HepG2 (cell line): ENCODE measurements around the gene RIPOR3.

ENCODE experiments used
- ATF7 ChIP-seq, 2 experiments: fragments of 450-650 bp in 1 of 2; sonication (generic) in 1 of 2; formaldehyde crosslinking in 1 of 2; IDR thresholded peaks; 2 replicates each; pipeline versions ENCODE4 v1.4.0 to v1.6.1; 2016 to 2020; ENCODE audit warnings: antibody characterized with exemption in 1 of 2, mild to moderate bottlenecking in 1 of 2, missing genetic modification reagents in 1 of 2
- U2AF2 ChIP-seq: fragments of 200-400 bp; formaldehyde crosslinking; IDR thresholded peaks from 2 replicates; pipeline ENCODE4 v1.6.1; 2017; ENCODE audit warnings: low read depth, mild to moderate bottlenecking, low read length
- ZFP36L2 ChIP-seq: sonication (generic); formaldehyde crosslinking; IDR thresholded peaks from 2 replicates; pipeline ENCODE4 v1.4.0; 2020; ENCODE audit warnings: missing genetic modification reagents
- TF ChIP-seq, protein P1 (sequence below): sonication (generic); formaldehyde crosslinking; conservative IDR thresholded peaks from 2 replicates; pipeline ENCODE4 v1.4.0; 2020; ENCODE audit warnings: missing genetic modification reagents

GRCh38 chr20:50730765-50731054 is 39.4 kb upstream of the RIPOR3 start:
- peak; percentile 6; the same call in 1 of the 2 replicates for TF ChIP-seq U2AF2
- TF ChIP-seq ZFP36L2 (CRISPR knock-in tag), result no peak
- no peak for TF ChIP-seq ATF7 (IDR thresholded peaks at IDR 0.05)
- 0 out of 2 replicates have a peak, but pooled peaks have one; percentile 41 for TF ChIP-seq ATF7 (CRISPR knock-in tag; IDR thresholded peaks at IDR 0.05)
- TF ChIP-seq, protein P1, sequence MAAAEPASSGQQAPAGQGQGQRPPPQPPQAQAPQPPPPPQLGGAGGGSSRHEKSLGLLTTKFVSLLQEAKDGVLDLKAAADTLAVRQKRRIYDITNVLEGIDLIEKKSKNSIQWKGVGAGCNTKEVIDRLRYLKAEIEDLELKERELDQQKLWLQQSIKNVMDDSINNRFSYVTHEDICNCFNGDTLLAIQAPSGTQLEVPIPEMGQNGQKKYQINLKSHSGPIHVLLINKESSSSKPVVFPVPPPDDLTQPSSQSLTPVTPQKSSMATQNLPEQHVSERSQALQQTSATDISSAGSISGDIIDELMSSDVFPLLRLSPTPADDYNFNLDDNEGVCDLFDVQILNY (CRISPR knock-in tag), result no peak; the same call in 1 of the 2 replicates
